ENCODE data around the gene MICAL3. TPM values are rescaled to one million over a fixed set of nuclear protein-coding genes. Genes with fewer than 3 reads are reported as not detected.
A peak's percentile ranks its signal among the peaks of the same experiment; 100 is the strongest.

Gene MICAL3
- total RNA-seq, 1 experiment from 2014 or later: 47.1 TPM

DNA sequence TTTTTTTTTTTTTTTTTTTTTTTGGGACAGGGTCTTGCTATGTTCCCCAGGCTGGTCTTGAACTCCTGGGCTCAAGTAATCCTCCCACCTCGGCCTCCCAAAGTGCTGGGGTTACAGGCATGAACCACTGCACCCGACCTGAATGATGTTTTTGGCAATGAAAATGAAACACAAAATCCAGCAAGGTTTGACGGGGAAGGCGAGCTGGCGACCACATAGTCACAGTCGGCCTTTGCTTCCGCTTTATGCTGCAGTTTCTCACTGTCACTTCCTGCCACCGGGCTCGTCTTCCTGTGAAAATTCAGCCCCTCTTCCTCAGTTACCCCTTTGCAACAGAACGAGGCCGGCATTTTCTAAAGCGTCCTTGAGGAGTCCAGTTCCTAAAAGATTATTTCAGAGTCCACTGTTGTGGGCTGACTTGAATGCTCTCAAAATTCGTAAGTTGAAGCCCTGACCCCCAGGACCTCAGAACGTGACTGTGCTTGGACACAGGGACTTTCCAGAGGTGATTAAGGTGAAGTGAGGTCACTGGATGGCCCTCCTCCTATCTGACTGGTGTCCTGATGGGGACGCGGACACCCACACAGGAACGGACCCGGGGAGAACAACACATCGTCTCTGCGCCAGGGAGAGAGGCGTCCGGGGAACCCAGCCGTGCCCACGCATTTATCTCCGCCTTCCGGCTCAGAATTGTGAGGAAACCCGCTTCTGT, 247.2 kb downstream of the MICAL3 start:
- no TSS peak for BruUV-seq (replicated peaks)
- in situ Hi-C loops (cut with HindIII; ENCODE audit: low pct_unique_long_range_greater_than_20kb, low sequenced_read_pairs): no loop called here
- DNase-seq (ENCODE audit: low read depth, low spot score) (no peak), ATAC-seq (peak; percentile 24; the same call in 1 of the 2 replicates)
- H3K4me3 ChIP-seq (ENCODE audit: low read depth in 2 of 2, low read length in 2 of 2): peak overlapping the region; percentile 32 to 56
- no peaks in the 10 kb centered on the region for H3K36me3 ChIP-seq (ENCODE audit: control insufficient read depth, insufficient read depth, low read length)
- ChIA-PET CTCF (interaction anchor here (0.6 to 0.7 kb wide), 2 partner anchors 9 to 24 kb away, joined by 6 to 8 read pairs; no protein-coding TSS in a partner anchor), POLR2A (no interaction called here)
- peak overlapping the region; percentile 92 for H3K27ac ChIP-seq (ENCODE audit: low read length)
- no peaks in the 10 kb centered on the region for H3K9me3 ChIP-seq (ENCODE audit: control insufficient read depth, insufficient read depth, low read depth, low read length)
- intact Hi-C loops (cut with micrococcal nuclease; ENCODE audit: unreplicated experiment): no loop called here
- H3K4me1 ChIP-seq (ENCODE audit: control insufficient read depth, insufficient read depth, low read length): peaks cover 34% of the 10 kb centered on the region
- H3K27me3 ChIP-seq (ENCODE audit: control insufficient read depth, insufficient read depth, low read length): no peaks in the 10 kb centered on the region
- TF ChIP-seq POLR2AphosphoS5 (IDR thresholded peaks at IDR 0.05; ENCODE audit: low read depth, low read length): no peak
- no peak for TF ChIP-seq SIN3A (IDR thresholded peaks at IDR 0.05; ENCODE audit: borderline replicate concordance, insufficient read depth, low read depth, low read length)
- no peak for TF ChIP-seq REST (IDR thresholded peaks at IDR 0.05; ENCODE audit: insufficient read depth in 1 of 2, low read depth in 2 of 2, low read length in 1 of 2)
- TF ChIP-seq TCF7L2 (IDR thresholded peaks at IDR 0.05; ENCODE audit: low read depth, low read length): no peak
- TF ChIP-seq, protein P1, sequence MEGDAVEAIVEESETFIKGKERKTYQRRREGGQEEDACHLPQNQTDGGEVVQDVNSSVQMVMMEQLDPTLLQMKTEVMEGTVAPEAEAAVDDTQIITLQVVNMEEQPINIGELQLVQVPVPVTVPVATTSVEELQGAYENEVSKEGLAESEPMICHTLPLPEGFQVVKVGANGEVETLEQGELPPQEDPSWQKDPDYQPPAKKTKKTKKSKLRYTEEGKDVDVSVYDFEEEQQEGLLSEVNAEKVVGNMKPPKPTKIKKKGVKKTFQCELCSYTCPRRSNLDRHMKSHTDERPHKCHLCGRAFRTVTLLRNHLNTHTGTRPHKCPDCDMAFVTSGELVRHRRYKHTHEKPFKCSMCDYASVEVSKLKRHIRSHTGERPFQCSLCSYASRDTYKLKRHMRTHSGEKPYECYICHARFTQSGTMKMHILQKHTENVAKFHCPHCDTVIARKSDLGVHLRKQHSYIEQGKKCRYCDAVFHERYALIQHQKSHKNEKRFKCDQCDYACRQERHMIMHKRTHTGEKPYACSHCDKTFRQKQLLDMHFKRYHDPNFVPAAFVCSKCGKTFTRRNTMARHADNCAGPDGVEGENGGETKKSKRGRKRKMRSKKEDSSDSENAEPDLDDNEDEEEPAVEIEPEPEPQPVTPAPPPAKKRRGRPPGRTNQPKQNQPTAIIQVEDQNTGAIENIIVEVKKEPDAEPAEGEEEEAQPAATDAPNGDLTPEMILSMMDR (IDR thresholded peaks at IDR 0.05): no peak

DNA sequence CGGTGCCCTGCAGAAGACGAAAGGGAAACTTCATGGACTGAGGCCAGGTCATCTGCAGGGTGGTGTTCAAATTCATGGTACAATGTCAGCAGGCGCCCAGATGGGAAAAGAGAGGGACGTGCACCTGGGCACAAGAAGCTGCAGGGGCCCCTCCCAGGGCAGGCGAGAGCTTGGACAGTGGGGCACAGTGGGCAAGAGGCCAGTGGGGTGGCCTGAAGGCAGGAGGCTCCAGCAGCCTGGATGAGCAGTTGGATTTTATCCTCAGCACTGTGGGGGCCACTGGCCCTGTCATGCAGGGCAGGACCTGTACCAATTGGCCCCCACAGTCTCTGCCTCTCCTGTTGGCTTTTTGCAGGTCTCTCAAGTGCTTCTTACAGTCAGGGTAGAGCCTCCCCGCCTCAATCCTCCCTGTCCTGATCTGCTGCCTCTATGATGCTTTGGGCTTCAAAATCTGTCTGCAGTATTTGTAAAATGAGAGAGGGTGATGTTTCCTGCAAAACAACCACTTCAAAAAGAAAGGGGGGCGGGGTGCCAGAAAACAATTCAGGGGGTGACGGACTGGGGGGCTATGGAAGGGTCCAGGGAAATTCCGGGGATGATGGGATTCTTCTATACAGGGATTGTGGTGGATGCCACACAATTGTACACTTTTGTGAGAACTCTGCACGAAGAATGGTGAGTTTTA, 248.4 kb downstream of the MICAL3 start:
- BruUV-seq (replicated peaks): no TSS peak
- ChIA-PET POLR2A (no interaction called here), CTCF (interaction anchor here (0.7 kb wide), 1 partner anchor 25 kb away, joined by 8 read pairs; no protein-coding TSS in a partner anchor)
- TF ChIP-seq TCF7L2 (IDR thresholded peaks at IDR 0.05; ENCODE audit: low read depth, low read length): no peak
- no peak for TF ChIP-seq SIN3A (IDR thresholded peaks at IDR 0.05; ENCODE audit: borderline replicate concordance, insufficient read depth, low read depth, low read length)
- TF ChIP-seq, protein P1 (IDR thresholded peaks at IDR 0.05): no peak
- no peak for TF ChIP-seq POLR2AphosphoS5 (IDR thresholded peaks at IDR 0.05; ENCODE audit: low read depth, low read length)
- no peak for TF ChIP-seq REST (IDR thresholded peaks at IDR 0.05; ENCODE audit: insufficient read depth in 1 of 2, low read depth in 2 of 2, low read length in 1 of 2)
- in situ Hi-C loops (cut with HindIII; ENCODE audit: low pct_unique_long_range_greater_than_20kb, low sequenced_read_pairs) (no loop called here), intact Hi-C loops (cut with micrococcal nuclease; ENCODE audit: unreplicated experiment) (no loop called here)
- Histone ChIP-seq H3K27ac (ENCODE audit: low read length) (no peak overlapping the region), H3K4me3 (ENCODE audit: low read depth in 2 of 2, low read length in 2 of 2) (no peak overlapping the region), H3K9me3 (ENCODE audit: control insufficient read depth, insufficient read depth, low read depth, low read length) (no peaks in the 10 kb centered on the region), H3K27me3 (ENCODE audit: control insufficient read depth, insufficient read depth, low read length) (no peaks in the 10 kb centered on the region), H3K4me1 (ENCODE audit: control insufficient read depth, insufficient read depth, low read length) (peaks cover 28% of the 10 kb centered on the region), H3K36me3 (ENCODE audit: control insufficient read depth, insufficient read depth, low read length) (no peaks in the 10 kb centered on the region)
- no peak for ATAC-seq
- DNase-seq (ENCODE audit: low read depth, low spot score): no peak

Measured in Panc1 (cell line).